H9 (cell line): ENCODE data around the gene CCNI2. TPM values are rescaled to one million over a fixed set of nuclear protein-coding genes. Genes with fewer than 3 reads are reported as not detected.

Experiments
- DNase-seq: peaks from one replicate; pipeline ENCODE4 v3.0.0-alpha.2; 2017
- H2AFZ ChIP-seq: one replicate; pipeline ENCODE4 v1.6.1; 2013; ENCODE audit warnings: mild to moderate bottlenecking, low read length, control low read depth, moderate library complexity
- H2AK5ac ChIP-seq: 2 replicates; pipeline ENCODE4 v1.6.1; 2013; ENCODE audit warnings: low read length, control low read depth, mixed read lengths; ENCODE audit not compliant: insufficient read length
- H2BK120ac ChIP-seq: one replicate; pipeline ENCODE4 v1.6.1; 2013; ENCODE audit warnings: low read depth, mild to moderate bottlenecking, low read length, control low read depth, inconsistent platforms; ENCODE audit not compliant: poor library complexity, severe bottlenecking
- H2BK12ac ChIP-seq: 2 replicates; pipeline ENCODE4 v1.6.1; 2013; ENCODE audit warnings: low read length, control low read depth, mixed read lengths, low read depth; ENCODE audit not compliant: insufficient read length
- H2BK15ac ChIP-seq: 2 replicates; pipeline ENCODE4 v1.6.1; 2013; ENCODE audit warnings: low read depth, low read length, control low read depth
- H2BK20ac ChIP-seq: one replicate; pipeline ENCODE4 v1.6.1; 2013; ENCODE audit warnings: low read depth, mild to moderate bottlenecking, low read length, control low read depth, inconsistent platforms; ENCODE audit not compliant: poor library complexity, severe bottlenecking
- H2BK5ac ChIP-seq: 2 replicates; pipeline ENCODE4 v1.6.1; 2013; ENCODE audit warnings: low read length, control low read depth, mixed read lengths; ENCODE audit not compliant: insufficient read length
- H3K14ac ChIP-seq: 2 replicates; pipeline ENCODE4 v1.6.1; 2013; ENCODE audit warnings: low read length, control low read depth; ENCODE audit not compliant: insufficient read depth
- H3K18ac ChIP-seq: 2 replicates; pipeline ENCODE4 v1.6.1; 2013; ENCODE audit warnings: low read depth, mild to moderate bottlenecking, mixed read lengths, low read length, control low read depth; ENCODE audit not compliant: insufficient read length
- H3K23ac ChIP-seq: 2 replicates; pipeline ENCODE4 v1.6.1; 2013; ENCODE audit warnings: low read length, control low read depth, mixed read lengths, low read depth; ENCODE audit not compliant: insufficient read length
- H3K23me2 ChIP-seq: 2 replicates; pipeline ENCODE4 v1.6.1; 2013; ENCODE audit warnings: low read depth, mild to moderate bottlenecking, mixed read lengths, low read length, control low read depth; ENCODE audit not compliant: insufficient read length, poor library complexity, severe bottlenecking
- H3K27ac ChIP-seq: 2 replicates; pipeline ENCODE4 v1.5.1; 2013; ENCODE audit warnings: low read length, control low read depth, mixed read lengths, low read depth; ENCODE audit not compliant: insufficient read length
- H3K27me3 ChIP-seq: 2 replicates; pipeline ENCODE4 v1.6.1; 2013; ENCODE audit warnings: low read length, control low read depth, inconsistent platforms; ENCODE audit not compliant: insufficient read depth
- H3K4ac ChIP-seq: 2 replicates; pipeline ENCODE4 v1.6.1; 2013; ENCODE audit warnings: low read depth, mild to moderate bottlenecking, control low read depth, inconsistent platforms, low read length, moderate library complexity
- H3K4me1 ChIP-seq: 2 replicates; pipeline ENCODE4 v1.6.1; 2013; ENCODE audit warnings: low read length, control low read depth, inconsistent platforms; ENCODE audit not compliant: insufficient read depth
- H3K4me2 ChIP-seq: 2 replicates; pipeline ENCODE4 v1.6.1; 2013; ENCODE audit warnings: low read length, control low read depth, mixed read lengths; ENCODE audit not compliant: insufficient read length, insufficient read depth
- H3K56ac ChIP-seq: 2 replicates; pipeline ENCODE4 v1.6.1; 2013; ENCODE audit warnings: low read depth, mild to moderate bottlenecking, mixed read lengths, low read length, control low read depth; ENCODE audit not compliant: insufficient read length
- H3K79me1 ChIP-seq: 2 replicates; pipeline ENCODE4 v1.6.1; 2013; ENCODE audit warnings: low read depth, mild to moderate bottlenecking, moderate library complexity, low read length, control low read depth, inconsistent platforms; ENCODE audit not compliant: insufficient read depth, poor library complexity, severe bottlenecking
- H3K79me2 ChIP-seq: 2 replicates; pipeline ENCODE4 v1.6.1; 2013; ENCODE audit warnings: low read length, control low read depth, inconsistent platforms; ENCODE audit not compliant: insufficient read depth
- H3K9ac ChIP-seq: 2 replicates; pipeline ENCODE4 v1.6.1; 2013; ENCODE audit warnings: low read length, control low read depth, mixed read lengths; ENCODE audit not compliant: insufficient read length; ENCODE audit errors: extremely low read depth
- H3K9me3 ChIP-seq: one replicate; pipeline ENCODE4 v1.6.1; 2013; ENCODE audit warnings: low read depth, low read length, inconsistent platforms; ENCODE audit not compliant: control insufficient read depth
- H3T11ph ChIP-seq: one replicate; pipeline ENCODE4 v1.6.1; 2013; ENCODE audit warnings: mild to moderate bottlenecking, low read length, control low read depth, inconsistent platforms
- H4K20me1 ChIP-seq: one replicate; pipeline ENCODE4 v1.6.1; 2013; ENCODE audit not compliant: control insufficient read depth, insufficient read length, insufficient read depth
- H4K5ac ChIP-seq: 2 replicates; pipeline ENCODE4 v1.6.1; 2013; ENCODE audit warnings: low read depth, mild to moderate bottlenecking, mixed read lengths, low read length, control low read depth; ENCODE audit not compliant: insufficient read length
- H4K8ac ChIP-seq: replicated peaks from 2 replicates; pipeline ENCODE4 v1.6.1; 2013; ENCODE audit warnings: low read length, control low read depth, mixed read lengths, low read depth; ENCODE audit not compliant: insufficient read length
- H4K91ac ChIP-seq: 2 replicates; pipeline ENCODE4 v1.6.1; 2013; ENCODE audit warnings: low read depth, mild to moderate bottlenecking, moderate library complexity, mixed read lengths, low read length, control low read depth; ENCODE audit not compliant: insufficient read length
- H3K27ac Mint-ChIP-seq, 3 experiments: 2 replicates in 2 of 3; 3 replicates in 1 of 3; pipeline ENCODE4 v1.8.0; 2020 to 2021; ENCODE audit warnings: mixed read lengths in 3 of 3, mild to moderate bottlenecking in 1 of 3, moderate library complexity in 1 of 3
- H3K27me3 Mint-ChIP-seq: 2 replicates; pipeline ENCODE4 v1.8.0; 2021; ENCODE audit warnings: low read depth, mild to moderate bottlenecking, moderate library complexity, mixed read lengths
- H3K36me3 Mint-ChIP-seq, 3 experiments: 2 replicates in 2 of 3; 3 replicates in 1 of 3; pipeline ENCODE4 v1.8.0; 2020 to 2021; ENCODE audit warnings: low read depth in 3 of 3, mixed read lengths in 3 of 3; ENCODE audit not compliant: insufficient read depth in 1 of 3
- H3K4me1 Mint-ChIP-seq, 2 experiments: 2 replicates each; pipeline ENCODE4 v1.8.0; 2020; ENCODE audit warnings: mixed read lengths in 2 of 2
- H3K4me3 Mint-ChIP-seq, 2 experiments: 2 replicates in 1 of 2; 3 replicates in 1 of 2; pipeline ENCODE4 v1.8.0; 2020 to 2021; ENCODE audit warnings: mild to moderate bottlenecking in 2 of 2, mixed read lengths in 2 of 2, moderate library complexity in 1 of 2
- H3K9me3 Mint-ChIP-seq, 2 experiments: 2 replicates in 1 of 2; 3 replicates in 1 of 2; pipeline ENCODE4 v1.8.0; 2020; ENCODE audit warnings: mild to moderate bottlenecking in 2 of 2, mixed read lengths in 2 of 2, moderate library complexity in 1 of 2
- WGBS: extraction: QIAGEN DNeasy Blood & Tissue Kit; methylation state at CpG from one replicate; pipeline ENCODE4 v1.1.7; 2013; ENCODE audit warnings: missing lambda C conversion rate, low lambda C conversion rate, mixed read lengths; ENCODE audit not compliant: insufficient read length; ENCODE audit errors: extremely low coverage; 5-methylcytosine and 5-hydroxymethylcytosine counted together
- total RNA-seq: library from RNA; stranded (reverse); gene quantifications from 2 replicates; pipeline ENCODE4 v1.2.1, GENCODE V29; 2021
- TF ChIP-seq, protein P1 (sequence below): fragments of 200-600 bp; sonication (generic); conservative IDR thresholded peaks from 3 replicates; pipeline ENCODE4 v1.8.0; 2021; ENCODE audit warnings: antibody characterized with exemption, mild to moderate bottlenecking

CCNI2 gene
- total RNA-seq, 1 experiment from 2014 or later, result 0.57 TPM

DNA sequence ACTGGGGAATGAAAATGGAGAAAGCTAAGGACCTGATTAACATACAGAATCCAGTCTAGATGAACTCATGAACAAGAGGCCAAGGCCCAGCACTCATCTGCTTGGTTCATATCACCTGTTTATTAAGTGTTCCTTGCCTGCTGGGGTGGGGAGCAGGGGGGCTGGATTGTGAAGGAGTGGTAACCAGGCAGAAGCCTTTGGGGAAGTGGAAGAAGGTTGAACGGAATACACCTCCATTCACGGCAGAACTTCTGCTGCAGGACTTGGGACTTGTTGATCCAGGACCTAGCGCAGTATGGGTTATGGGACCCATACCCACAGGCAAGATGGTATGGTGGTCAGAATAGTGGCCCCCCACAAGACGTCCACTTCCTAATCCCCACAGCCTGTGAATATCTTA is 38.6 kb downstream of the CCNI2 start:
- H2BK5ac ChIP-seq, result no peak overlapping the region
- H4K8ac ChIP-seq, result no peak overlapping the region
- no peaks in the 10 kb centered on the region; a peak in 1 of 7 replicates for H3K36me3 Mint-ChIP-seq
- H4K20me1 ChIP-seq, result no peaks in the 10 kb centered on the region
- H4K91ac ChIP-seq, result no peak overlapping the region
- H2AK5ac ChIP-seq, result no peak overlapping the region
- no peaks in the 10 kb centered on the region for H3K27me3 ChIP-seq
- H3K23ac ChIP-seq, result no peak overlapping the region
- H3K79me1 ChIP-seq, result no peaks in the 10 kb centered on the region
- H3K27ac Mint-ChIP-seq, result no peak overlapping the region
- no peaks in the 10 kb centered on the region for H3K23me2 ChIP-seq
- H3T11ph ChIP-seq, result no peak overlapping the region
- H3K9me3 ChIP-seq, result no peaks in the 10 kb centered on the region
- H3K4me1 ChIP-seq, result no peaks in the 10 kb centered on the region
- DNase-seq, result no peak
- no peak overlapping the region for H3K9ac ChIP-seq
- H3K4me3 Mint-ChIP-seq, result no peak overlapping the region
- peaks cover 11 to 15% of the 10 kb centered on the region in 2 experiments for H3K4me1 Mint-ChIP-seq
- H3K27me3 Mint-ChIP-seq, result peaks cover 26% of the 10 kb centered on the region
- H2BK15ac ChIP-seq, result no peak overlapping the region
- no peak overlapping the region for H2BK12ac ChIP-seq
- H3K4me2 ChIP-seq, result no peak overlapping the region
- H3K27ac ChIP-seq, result no peak overlapping the region
- H3K18ac ChIP-seq, result no peak overlapping the region
- no peak overlapping the region for H2BK120ac ChIP-seq
- H3K79me2 ChIP-seq, result no peaks in the 10 kb centered on the region
- WGBS, result no CpG with 5 or more reads among the region's 4 CpGs
- no peak overlapping the region for H3K56ac ChIP-seq
- H2AFZ ChIP-seq, result no peak overlapping the region
- H3K4ac ChIP-seq, result no peak overlapping the region
- H2BK20ac ChIP-seq, result no peak overlapping the region
- H3K9me3 Mint-ChIP-seq, result no peaks in the 10 kb centered on the region
- no peak overlapping the region for H3K14ac ChIP-seq
- H4K5ac ChIP-seq, result no peak overlapping the region
- TF ChIP-seq, protein P1, sequence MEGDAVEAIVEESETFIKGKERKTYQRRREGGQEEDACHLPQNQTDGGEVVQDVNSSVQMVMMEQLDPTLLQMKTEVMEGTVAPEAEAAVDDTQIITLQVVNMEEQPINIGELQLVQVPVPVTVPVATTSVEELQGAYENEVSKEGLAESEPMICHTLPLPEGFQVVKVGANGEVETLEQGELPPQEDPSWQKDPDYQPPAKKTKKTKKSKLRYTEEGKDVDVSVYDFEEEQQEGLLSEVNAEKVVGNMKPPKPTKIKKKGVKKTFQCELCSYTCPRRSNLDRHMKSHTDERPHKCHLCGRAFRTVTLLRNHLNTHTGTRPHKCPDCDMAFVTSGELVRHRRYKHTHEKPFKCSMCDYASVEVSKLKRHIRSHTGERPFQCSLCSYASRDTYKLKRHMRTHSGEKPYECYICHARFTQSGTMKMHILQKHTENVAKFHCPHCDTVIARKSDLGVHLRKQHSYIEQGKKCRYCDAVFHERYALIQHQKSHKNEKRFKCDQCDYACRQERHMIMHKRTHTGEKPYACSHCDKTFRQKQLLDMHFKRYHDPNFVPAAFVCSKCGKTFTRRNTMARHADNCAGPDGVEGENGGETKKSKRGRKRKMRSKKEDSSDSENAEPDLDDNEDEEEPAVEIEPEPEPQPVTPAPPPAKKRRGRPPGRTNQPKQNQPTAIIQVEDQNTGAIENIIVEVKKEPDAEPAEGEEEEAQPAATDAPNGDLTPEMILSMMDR, result no peak
